Lung (tissue), 12 donors: Measurements from ENCODE around the gene CARD9. TPM values are rescaled to one million over a fixed set of nuclear protein-coding genes. Genes with fewer than 3 reads are reported as not detected.

Experiments used
- ATAC-seq: fragments of 200-7000 bp; cut with Tn5 transposase; one replicate; pipeline ENCODE4 v1.9.1; 2020; ENCODE audit warnings: moderate number of reproducible peaks; ENCODE audit not compliant: insufficient read depth, low FRiP score
- DNase-seq, 3 donors: peaks; one replicate each; pipeline ENCODE4 v3.0.0-alpha.2; 2013 to 2017
- H3K27ac ChIP-seq, 2 donors: one replicate each; pipeline ENCODE4 v1.5.1; 2013; ENCODE audit warnings: mild to moderate bottlenecking in 2 of 2, moderate library complexity in 2 of 2, control low read depth in 1 of 2, inconsistent platforms in 1 of 2, low read depth in 1 of 2, low read length in 1 of 2
- H3K27me3 ChIP-seq, 3 donors: one replicate each; pipeline ENCODE4 v1.5.1; 2013; ENCODE audit warnings: low read length in 2 of 3; ENCODE audit not compliant: control insufficient read depth in 3 of 3, insufficient read depth in 3 of 3
- H3K36me3 ChIP-seq, 4 donors: one replicate each; pipeline ENCODE4 v1.5.1; 2013; ENCODE audit warnings: low read length in 4 of 4, mild to moderate bottlenecking in 1 of 4, moderate library complexity in 1 of 4; ENCODE audit not compliant: control insufficient read depth in 4 of 4, insufficient read depth in 4 of 4
- H3K4me1 ChIP-seq, 5 donors: one replicate each; pipeline ENCODE4 v1.5.1; 2013; ENCODE audit warnings: low read length in 5 of 5, mild to moderate bottlenecking in 2 of 5, moderate library complexity in 1 of 5; ENCODE audit not compliant: control insufficient read depth in 5 of 5, insufficient read depth in 5 of 5
- H3K4me3 ChIP-seq: one replicate; pipeline ENCODE4 v1.5.1; 2013; ENCODE audit warnings: mild to moderate bottlenecking, control low read depth, moderate library complexity
- H3K9ac ChIP-seq, 2 donors: one replicate each; pipeline ENCODE4 v1.5.1; 2013; ENCODE audit warnings: low read length in 2 of 2, control low read depth in 1 of 2; ENCODE audit not compliant: insufficient read depth in 1 of 2
- H3K9me3 ChIP-seq, 4 donors: one replicate each; pipeline ENCODE4 v1.5.1; 2013; ENCODE audit warnings: low read length in 3 of 4, mild to moderate bottlenecking in 1 of 4, moderate library complexity in 1 of 4; ENCODE audit not compliant: control insufficient read depth in 4 of 4, insufficient read depth in 3 of 4
- CTCF ChIP-seq: IDR thresholded peaks from 2 replicates; pipeline ENCODE4 v1.5.1; 2012; ENCODE audit warnings: mild to moderate bottlenecking; ENCODE audit errors: control extremely low read depth, extremely low read depth
- WGBS, 2 donors: extraction: QIAGEN DNeasy Blood & Tissue Kit; methylation state at CpG; one replicate each; pipeline ENCODE4 v1.1.7; 2013; 5-methylcytosine and 5-hydroxymethylcytosine counted together
- polyA plus RNA-seq, 2 donors: library from polyadenylated mRNA; stranded (reverse); fragments of 200-250 nt; gene quantifications; one replicate each; pipeline ENCODE4 v1.2.1, GENCODE V29; 2013
- total RNA-seq, 2 donors: library from RNA; depleted of rRNA in 1 of 2; stranded (reverse); fragments of >200 nt in 1 of 2; gene quantifications; one replicate each; pipeline ENCODE4 v1.2.1, GENCODE V29; 2014 to 2021
- donor health status: control.
- donor health status: control.
- donor health status: Bipolar disorder and iron deficiency.
- donor health status: healthy.
- donor health status: DM: yes; HTN: yes; CAD: no.

CARD9 gene
- total and polyA plus RNA-seq, 4 donors: 3.8 to 16.0 (median 11.5) TPM

GRCh38 chr9:136336881-136337280 is 36.6 kb downstream of the CARD9 start:
- TF ChIP-seq CTCF: no peak
- Histone ChIP-seq H3K9me3 (no peaks in the 10 kb centered on the region), H3K27ac (peak overlapping the region in 1 of 2 donors; percentile 15), H3K9ac (no peak overlapping the region), H3K4me1 (peaks cover 0 to 2% (median 0%) of the 10 kb centered on the region in 5 donors), H3K36me3 (peaks cover 0 to 31% (median 15%) of the 10 kb centered on the region in 4 donors), H3K4me3 (no peak overlapping the region), H3K27me3 (no peaks in the 10 kb centered on the region)
- no peak for DNase-seq
- WGBS, 2 donors: 93 to 96% methylated on average over 23 of the region's 23 CpGs
- no peak for ATAC-seq

- Histone ChIP-seq H3K27ac (peak overlapping the region in 1 of 2 donors; percentile 15), H3K9ac (no peak overlapping the region), H3K4me3 (no peak overlapping the region), H3K36me3 (peaks cover 0 to 31% (median 15%) of the 10 kb centered on the region in 4 donors), H3K27me3 (no peaks in the 10 kb centered on the region), H3K9me3 (no peaks in the 10 kb centered on the region), H3K4me1 (no peaks in the 10 kb centered on the region)
- ATAC-seq: no peak
- no peak for TF ChIP-seq CTCF
- 86 to 91% methylated on average over 29 to 30 of the region's 30 CpGs for WGBS, 2 donors
- DNase-seq: no peak
These were observed 37.2 kb downstream of the CARD9 start for GRCh38 chr9:136336156-136336870.

- Histone ChIP-seq H3K27ac (peak overlapping the region in 1 of 2 donors; percentile 34), H3K4me1 (peaks cover 0 to 2% (median 0%) of the 10 kb centered on the region in 5 donors), H3K36me3 (peaks cover 0 to 30% (median 12%) of the 10 kb centered on the region in 4 donors), H3K27me3 (no peaks in the 10 kb centered on the region), H3K4me3 (no peak overlapping the region), H3K9ac (no peak overlapping the region), H3K9me3 (no peaks in the 10 kb centered on the region)
- TF ChIP-seq CTCF: no peak
- DNase-seq (no peak), ATAC-seq (no peak)
- 89 to 94% methylated on average over 26 of the region's 26 CpGs for WGBS, 2 donors
These were observed 37.9 kb downstream of the CARD9 start for GRCh38 chr9:136335296-136336155.
